Type B pancreatic cell (in vitro differentiated cells): ENCODE results near the gene BICD2. TPM values are rescaled to one million over a fixed set of nuclear protein-coding genes. Genes with fewer than 3 reads are reported as not detected.
A peak's percentile ranks its signal among the peaks of the same experiment; 100 is the strongest.

Experiments
- DNase-seq: peaks from one replicate; pipeline ENCODE4 v3.0.0; 2021; ENCODE audit warnings: mixed read lengths; ENCODE audit not compliant: unreplicated experiment; ENCODE audit errors: extremely low spot score
- H3K27ac Mint-ChIP-seq: 2 replicates; pipeline ENCODE4 v1.8.0; 2021; ENCODE audit warnings: mild to moderate bottlenecking, mixed read lengths
- H3K27me3 Mint-ChIP-seq: 2 replicates; pipeline ENCODE4 v1.8.0; 2021; ENCODE audit warnings: mixed read lengths
- H3K36me3 Mint-ChIP-seq: 2 replicates; pipeline ENCODE4 v1.8.0; 2021; ENCODE audit warnings: mixed read lengths
- H3K4me1 Mint-ChIP-seq: one replicate; pipeline ENCODE4 v1.8.0; 2021; ENCODE audit warnings: mixed read lengths; ENCODE audit not compliant: unreplicated experiment
- H3K4me3 Mint-ChIP-seq: 2 replicates; pipeline ENCODE4 v1.8.0; 2021; ENCODE audit warnings: mild to moderate bottlenecking, mixed read lengths
- H3K9me3 Mint-ChIP-seq: 2 replicates; pipeline ENCODE4 v1.8.0; 2021; ENCODE audit warnings: mixed read lengths
- total RNA-seq: library from RNA; stranded (reverse); gene quantifications from 2 replicates; pipeline ENCODE4 v1.2.1, GENCODE V29; 2021; ENCODE audit warnings: low replicate concordance
- TF ChIP-seq, protein P1 (sequence below): fragments of 200-600 bp; sonication (generic); conservative IDR thresholded peaks from 2 replicates; pipeline ENCODE4 v1.5.0; 2021; ENCODE audit warnings: antibody characterized with exemption, mild to moderate bottlenecking

BICD2 gene
- total RNA-seq, 1 donor from 2014 or later = 28.6 TPM

DNA sequence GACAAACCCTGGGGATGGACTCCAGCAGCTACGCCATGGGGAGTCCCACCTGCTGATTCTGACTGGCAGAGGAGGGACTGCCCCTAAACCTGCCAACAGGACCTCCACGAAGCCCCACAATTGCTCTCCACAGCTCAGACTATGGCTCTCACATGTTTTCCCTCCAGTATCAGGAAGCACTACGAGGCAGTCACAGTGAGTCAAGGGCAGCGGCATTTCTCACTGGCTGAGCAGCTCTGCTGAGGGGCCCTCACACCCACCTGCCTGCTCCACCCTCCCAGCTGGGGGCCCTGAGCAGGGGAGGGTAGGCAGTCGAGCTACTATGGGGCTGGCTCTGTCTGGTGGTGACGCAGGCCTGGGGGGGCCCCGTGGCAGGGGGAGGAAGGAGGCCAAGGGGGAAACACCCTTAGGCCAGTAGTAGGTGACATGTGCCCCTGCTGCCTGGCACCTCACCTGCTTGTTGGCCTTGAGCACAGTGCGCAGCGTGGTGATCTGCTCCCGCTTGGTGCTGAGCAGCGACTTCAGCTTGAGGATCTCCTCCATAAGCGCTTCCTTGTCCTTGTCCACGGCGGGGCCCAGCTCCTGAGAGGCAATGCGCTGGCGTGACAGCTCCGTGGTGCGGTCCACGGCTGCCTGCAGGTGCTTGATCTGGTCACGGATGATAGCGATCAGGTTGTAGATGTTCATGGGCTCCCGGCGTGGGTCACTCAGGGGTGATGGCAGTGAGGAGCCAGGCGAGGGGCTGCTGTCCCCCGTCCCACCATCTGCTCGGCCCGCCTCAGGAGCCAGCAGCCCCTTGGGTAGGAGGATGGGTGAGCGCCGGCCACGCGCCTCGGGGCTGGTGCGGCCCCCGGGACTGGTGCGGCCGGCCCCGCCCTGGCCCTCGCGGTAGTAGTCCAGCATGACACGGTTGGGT lies 46.3 kb downstream of the BICD2 start:
- H3K36me3 Mint-ChIP-seq = peaks cover 9% of the 10 kb centered on the region
- DNase-seq = peak; percentile 67
- peaks cover 5% of the 10 kb centered on the region for H3K4me1 Mint-ChIP-seq
- H3K9me3 Mint-ChIP-seq = no peaks in the 10 kb centered on the region
- TF ChIP-seq, protein P1, sequence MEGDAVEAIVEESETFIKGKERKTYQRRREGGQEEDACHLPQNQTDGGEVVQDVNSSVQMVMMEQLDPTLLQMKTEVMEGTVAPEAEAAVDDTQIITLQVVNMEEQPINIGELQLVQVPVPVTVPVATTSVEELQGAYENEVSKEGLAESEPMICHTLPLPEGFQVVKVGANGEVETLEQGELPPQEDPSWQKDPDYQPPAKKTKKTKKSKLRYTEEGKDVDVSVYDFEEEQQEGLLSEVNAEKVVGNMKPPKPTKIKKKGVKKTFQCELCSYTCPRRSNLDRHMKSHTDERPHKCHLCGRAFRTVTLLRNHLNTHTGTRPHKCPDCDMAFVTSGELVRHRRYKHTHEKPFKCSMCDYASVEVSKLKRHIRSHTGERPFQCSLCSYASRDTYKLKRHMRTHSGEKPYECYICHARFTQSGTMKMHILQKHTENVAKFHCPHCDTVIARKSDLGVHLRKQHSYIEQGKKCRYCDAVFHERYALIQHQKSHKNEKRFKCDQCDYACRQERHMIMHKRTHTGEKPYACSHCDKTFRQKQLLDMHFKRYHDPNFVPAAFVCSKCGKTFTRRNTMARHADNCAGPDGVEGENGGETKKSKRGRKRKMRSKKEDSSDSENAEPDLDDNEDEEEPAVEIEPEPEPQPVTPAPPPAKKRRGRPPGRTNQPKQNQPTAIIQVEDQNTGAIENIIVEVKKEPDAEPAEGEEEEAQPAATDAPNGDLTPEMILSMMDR = no peak
- no peak overlapping the region for H3K27ac Mint-ChIP-seq
- no peaks in the 10 kb centered on the region for H3K27me3 Mint-ChIP-seq
- no peak overlapping the region for H3K4me3 Mint-ChIP-seq

DNA sequence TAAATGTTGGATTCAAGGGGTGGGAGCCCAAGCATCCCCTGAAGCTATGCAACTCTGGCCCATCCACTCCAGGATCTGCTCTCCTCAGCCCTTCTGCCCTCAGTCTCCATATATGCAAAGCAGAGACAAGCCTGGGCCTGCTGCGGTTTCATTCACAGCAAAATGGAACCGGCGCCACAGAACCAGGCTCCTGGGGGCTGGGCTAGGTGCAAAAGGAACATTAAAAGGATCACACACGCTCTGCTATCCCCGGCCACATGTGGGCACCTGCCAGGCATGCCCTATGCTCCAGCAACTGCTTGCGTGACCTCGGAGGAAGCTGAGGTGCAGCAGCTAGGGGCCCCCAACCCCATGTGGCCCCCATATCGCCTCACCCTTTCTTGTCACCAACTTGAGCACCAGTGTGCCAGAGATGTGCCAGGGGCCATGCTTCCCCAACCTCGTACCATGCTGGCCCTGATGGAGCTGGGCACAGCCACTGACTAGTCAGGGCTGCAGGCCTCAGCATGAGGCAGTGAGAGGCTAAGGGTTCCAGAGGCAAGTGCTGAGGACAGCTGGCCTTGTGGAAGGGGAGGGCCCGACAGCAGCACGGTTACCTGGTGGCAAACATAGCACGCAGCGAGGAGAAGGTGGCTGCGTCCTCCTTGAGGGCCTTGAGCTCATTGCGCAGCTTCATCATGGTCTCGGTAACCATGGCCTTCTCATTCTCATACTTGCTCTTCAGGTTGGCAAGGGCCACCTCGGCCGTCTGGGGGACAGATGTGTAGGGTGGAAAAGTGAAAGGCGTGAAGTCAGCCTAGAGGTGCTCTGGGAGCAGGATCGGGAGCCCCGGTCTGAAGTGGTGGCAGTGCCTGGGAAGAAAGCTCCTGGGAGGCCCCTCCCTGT lies 47.2 kb downstream of the BICD2 start:
- Mint-ChIP-seq H3K4me3 (no peak overlapping the region), H3K27ac (no peak overlapping the region)

DNA sequence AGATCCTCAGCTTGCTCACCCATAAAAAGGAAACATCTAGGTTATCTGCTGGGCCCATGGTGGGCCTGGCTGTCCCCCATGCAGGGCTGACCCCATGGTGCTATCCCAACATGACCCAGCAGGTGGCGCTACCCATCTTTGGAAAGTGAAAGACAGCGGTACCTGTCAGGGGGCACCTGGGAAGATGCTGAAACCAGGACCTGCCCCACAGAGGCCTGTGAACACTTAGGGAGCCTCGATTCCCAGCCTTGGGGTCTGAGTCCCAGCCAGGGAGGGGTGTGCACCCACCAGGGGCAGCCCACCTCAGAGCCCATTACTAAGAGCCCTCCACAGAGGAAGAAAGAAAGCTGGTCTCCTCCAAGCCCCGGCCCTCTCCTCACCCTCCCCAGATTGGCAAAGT lies 48.1 kb downstream of the BICD2 start:
- H3K9me3 Mint-ChIP-seq = no peaks in the 10 kb centered on the region
- DNase-seq = peak; percentile 87
- H3K27me3 Mint-ChIP-seq = no peaks in the 10 kb centered on the region
- TF ChIP-seq, protein P1 = peak; percentile 93
- no peaks in the 10 kb centered on the region for H3K4me1 Mint-ChIP-seq
- H3K4me3 Mint-ChIP-seq = no peak overlapping the region
- peak overlapping the region; percentile 36 for H3K27ac Mint-ChIP-seq
- H3K36me3 Mint-ChIP-seq = peaks cover 5% of the 10 kb centered on the region

More for the DNA sequence above, 47.2 kb downstream of the BICD2 start:
- DNase-seq = peak; percentile 67
- TF ChIP-seq, protein P1 = no peak
- Mint-ChIP-seq H3K36me3 (peaks cover 5% of the 10 kb centered on the region), H3K4me1 (no peaks in the 10 kb centered on the region), H3K27me3 (no peaks in the 10 kb centered on the region), H3K9me3 (no peaks in the 10 kb centered on the region)

DNA sequence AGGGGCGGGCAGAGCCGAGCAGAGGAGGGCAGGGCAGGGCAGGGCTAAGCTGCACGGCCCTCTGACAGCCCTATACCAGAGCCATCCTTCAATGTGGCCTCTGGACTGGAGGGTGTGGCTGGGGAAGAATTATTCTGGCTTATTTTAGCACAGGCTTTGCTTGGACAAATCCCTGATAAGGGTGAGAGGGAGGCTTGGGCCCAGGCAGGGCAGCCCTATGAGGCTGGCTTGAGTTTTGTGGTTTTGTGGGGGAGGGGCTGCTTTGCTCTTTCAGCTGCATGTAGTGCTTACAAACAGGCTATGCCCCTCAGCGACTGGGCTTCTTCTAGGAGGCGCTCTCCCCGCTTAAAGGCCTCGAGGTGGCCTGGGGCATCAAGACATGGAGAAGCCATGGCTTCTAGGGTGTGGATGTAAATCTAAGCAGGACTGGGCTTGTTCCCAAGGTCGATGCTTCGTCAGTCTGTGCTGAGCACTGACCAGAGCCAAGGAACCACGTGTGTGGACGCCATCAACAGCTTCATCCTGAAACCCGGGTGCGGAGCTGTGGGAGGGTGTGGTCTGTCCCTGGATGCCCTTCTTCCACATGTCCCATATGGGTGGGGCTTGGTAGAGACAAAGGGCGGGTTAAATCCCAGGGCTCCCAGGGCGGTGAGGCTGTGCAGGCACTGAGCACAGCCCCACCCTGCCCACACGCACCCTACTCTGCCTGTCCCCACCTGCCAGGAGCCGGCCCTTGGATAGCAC lies 49.0 kb downstream of the BICD2 start:
- no peaks in the 10 kb centered on the region for H3K9me3 Mint-ChIP-seq
- peak; percentile 47 for DNase-seq
- H3K27me3 Mint-ChIP-seq = no peaks in the 10 kb centered on the region
- TF ChIP-seq, protein P1 = no peak
- no peak overlapping the region for H3K4me3 Mint-ChIP-seq
- no peaks in the 10 kb centered on the region for H3K4me1 Mint-ChIP-seq
- no peak overlapping the region for H3K27ac Mint-ChIP-seq
- peaks cover 9% of the 10 kb centered on the region for H3K36me3 Mint-ChIP-seq
